ELR (cell line): ENCODE data around the gene ZNF618.
"Not testable (repeated sequence)": the region's sequence is repeated elsewhere in the genome, so short reads cannot be mapped to it uniquely, and the experiment has no call there.

ENCODE experiments used
- DNase-seq: peaks from one replicate; pipeline ENCODE4 v3.0.0-alpha.2; 2015; ENCODE audit warnings: low read depth

Gene ZNF618

DNA sequence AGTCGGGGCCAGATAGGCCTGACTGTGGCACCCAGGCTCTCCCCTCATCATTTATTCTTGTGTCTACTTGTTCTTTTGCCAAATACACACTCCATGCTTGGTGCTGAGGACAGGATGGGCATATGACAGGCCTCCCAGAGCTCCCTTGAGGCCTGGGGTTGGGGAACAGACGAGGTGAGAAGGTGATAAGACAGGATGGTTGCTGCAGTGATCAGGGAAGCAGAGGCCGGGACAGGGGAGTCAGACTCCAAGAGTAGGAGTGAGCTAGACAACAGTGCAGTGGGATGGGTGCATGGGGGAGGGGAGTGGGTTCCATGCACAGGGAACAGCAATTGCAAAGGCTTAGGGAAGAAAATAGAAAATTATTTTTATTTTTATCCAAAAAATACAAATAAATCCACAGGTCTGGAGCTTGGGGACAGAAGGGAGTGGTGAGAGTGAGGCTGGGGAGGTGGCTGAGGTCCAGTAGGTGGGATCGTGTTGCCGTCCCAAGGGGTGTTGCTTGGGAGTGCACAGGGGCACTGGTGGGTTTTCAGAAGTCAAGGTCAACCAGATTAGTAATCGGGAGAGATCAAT, 205.4 kb downstream of the ZNF618 start:
- no peak for DNase-seq

DNA sequence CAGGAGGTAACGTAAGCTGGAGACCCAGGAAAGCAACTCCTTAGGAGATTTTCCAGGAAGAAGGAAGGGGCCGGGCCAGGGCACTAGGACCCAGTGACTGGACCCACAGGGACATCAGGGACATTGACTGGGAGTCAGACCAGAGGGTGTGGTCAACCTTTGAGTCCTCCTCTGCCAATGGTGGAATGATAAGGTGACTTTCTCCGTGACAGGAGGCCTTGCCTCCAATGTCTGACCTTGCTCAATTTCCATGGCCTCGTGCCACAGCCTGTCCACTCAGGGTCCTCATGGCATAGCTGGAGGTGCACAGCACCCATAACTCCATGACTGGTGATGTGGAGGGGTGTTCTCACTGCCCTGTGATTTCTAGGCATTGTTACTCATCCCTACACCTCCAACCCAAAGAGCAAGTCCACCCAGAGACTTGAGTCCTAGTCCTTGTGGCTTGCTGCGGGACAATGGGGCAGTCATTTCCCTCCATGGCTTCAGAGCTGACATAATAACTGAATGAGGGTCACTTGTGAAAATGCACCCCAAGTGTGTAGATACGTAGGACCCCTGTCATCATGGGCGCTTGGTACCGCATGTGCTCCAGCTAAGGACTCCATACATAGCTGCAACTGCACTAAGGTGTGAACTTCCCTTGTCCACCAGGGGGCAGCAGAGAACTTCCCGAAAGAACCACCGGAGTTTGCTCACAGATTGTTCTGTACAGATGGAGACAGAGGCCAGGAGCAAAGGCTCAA, 206.1 kb downstream of the ZNF618 start:
- peak; percentile 88 for DNase-seq

DNA sequence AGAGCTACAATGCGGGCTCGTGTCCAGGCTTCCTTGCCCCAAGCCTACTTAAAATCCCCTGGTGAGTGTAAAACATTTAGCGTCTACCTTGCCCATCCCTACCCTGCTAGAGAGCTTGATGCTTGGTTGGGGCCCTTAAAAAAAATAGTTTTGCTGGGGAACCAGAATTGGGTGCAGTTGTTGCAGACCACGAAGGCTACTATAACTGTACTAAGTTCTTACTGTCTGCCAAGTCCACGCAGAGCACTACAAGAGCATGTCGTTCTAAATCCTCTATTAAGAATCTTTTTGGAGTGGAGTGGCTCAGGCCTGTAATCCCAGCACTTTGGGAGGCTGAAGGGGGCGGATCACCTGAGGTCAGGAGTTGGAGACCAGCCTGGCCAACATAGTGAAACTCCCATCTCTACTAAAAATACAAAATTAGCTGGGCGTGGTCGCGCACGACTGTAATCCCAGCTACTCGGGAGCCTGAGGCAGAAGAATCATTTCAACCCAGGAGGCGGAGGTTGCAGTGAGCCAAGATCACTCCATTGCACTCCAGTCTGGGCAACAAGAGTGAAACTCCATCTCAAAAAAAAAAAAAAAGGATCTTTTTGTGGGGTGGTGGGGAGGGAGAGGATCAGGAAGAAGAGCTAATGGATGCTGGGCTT, 206.8 kb downstream of the ZNF618 start:
- not testable (repeated sequence) for DNase-seq

DNA sequence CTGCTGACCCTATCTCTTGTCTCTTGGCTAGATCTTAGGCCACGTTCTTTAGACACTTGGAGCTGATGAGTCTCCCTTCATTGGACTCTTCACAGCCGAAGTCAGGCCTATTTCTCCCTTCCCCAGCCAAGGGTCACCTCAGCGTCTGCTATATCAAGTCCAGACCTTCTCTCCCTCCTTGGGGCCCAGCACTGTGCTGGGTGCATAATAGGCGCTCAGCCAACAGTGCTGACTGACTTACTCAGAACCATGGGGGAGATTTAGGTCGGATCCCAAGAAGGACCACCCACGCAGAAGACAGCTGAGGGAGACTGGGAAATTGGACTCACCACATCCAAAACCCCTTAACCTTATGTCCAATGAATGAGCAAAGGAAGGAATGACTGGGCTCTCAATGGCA, 207.6 kb downstream of the ZNF618 start:
- DNase-seq, result no peak

DNA sequence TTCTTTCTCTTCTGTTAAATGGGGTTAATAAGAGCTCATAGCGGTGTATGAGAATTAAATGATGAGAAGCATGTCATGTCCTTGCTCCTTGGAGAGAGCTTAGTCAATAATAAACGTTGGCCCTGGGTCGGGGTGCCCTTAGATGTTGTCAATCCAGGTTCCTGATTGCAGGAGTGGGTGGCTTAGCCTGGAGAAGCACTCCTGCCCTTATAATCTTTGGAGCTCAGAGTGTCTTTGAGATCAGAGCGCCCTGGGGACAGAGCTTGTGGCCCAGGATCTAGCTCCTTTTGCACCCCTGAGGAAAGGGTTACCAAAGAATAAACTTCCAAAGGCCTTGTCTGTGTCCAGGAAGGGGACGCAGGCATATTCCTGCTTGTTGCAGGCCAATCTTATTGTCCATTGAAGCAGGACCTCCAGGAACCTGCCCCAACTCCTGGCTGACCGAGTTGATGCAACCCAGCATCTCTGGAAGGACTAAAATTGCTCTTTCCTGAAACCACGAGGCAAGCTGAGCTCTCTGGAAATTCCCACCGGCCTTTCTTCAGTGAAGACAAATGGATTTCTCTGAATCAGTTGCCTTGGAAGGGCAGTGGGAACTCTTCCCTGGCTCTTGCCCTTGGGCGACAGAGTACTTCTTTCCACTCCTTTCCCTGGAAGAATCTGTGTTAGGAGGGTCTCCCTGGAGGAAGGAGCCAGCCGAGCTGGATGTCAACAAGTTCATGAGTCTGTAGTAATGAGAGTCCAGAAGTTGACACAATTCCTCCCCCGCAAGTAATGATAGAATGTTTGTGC, 208.4 kb downstream of the ZNF618 start:
- DNase-seq, result no peak

DNA sequence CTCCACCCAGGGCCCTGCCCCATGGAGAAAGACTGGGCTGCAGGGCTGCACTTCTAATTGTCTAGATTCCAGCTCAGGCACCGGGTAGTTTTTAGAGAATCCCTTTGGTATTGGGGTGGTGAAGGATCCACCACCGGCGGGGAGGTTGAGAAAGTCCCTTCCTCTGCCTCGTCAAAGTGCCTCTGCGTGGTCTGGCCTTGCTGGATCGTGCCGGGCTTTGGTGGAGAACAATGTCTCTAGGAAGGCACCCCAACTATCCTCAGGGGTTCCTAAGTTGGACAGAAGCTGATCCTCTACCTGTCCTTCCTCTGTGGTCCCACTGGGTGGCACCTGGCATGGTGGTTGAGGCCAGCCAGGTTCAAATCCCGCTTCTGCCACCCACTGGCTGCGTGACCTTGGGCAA, 209.3 kb downstream of the ZNF618 start:
- no peak for DNase-seq

DNA sequence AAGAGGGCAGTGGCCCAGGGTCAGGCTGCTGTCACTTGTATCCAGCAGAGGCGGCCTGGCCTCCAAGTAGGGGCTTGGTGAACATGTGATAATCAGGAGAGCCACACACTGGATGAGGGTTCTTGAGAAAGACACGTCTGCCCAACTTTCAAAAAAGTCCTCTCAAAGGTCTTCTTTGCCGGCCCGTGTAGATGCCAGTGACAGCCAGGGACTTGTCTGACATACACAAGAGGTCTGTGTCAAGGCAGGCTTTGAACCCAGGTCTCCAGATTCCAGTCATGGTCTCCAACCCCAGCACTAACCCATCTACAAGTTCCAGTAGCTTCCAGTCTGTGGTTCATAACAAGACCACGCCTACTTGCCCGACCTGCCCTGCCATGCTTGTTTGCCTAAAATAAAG, 209.9 kb downstream of the ZNF618 start:
- no peak for DNase-seq

DNA sequence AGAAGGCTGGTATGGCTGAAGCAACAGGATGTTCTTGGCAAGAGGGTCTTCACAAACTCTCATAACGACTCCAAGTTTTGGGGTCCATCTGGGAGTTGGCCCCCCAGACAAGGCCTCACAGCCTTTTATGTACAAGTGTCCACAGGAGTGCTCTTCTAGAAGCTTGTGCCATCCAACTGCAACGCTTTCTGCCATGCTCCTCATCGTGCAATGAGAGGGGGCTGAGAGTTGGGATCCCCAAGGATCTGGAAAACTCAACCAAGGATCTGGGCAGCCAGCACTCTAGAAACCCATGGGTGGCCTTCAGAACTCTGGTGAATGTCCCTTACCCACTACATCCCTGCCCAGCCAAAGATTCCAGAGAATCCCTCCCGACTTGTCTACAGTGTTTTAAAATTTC, 210.5 kb downstream of the ZNF618 start:
- no peak for DNase-seq

DNA sequence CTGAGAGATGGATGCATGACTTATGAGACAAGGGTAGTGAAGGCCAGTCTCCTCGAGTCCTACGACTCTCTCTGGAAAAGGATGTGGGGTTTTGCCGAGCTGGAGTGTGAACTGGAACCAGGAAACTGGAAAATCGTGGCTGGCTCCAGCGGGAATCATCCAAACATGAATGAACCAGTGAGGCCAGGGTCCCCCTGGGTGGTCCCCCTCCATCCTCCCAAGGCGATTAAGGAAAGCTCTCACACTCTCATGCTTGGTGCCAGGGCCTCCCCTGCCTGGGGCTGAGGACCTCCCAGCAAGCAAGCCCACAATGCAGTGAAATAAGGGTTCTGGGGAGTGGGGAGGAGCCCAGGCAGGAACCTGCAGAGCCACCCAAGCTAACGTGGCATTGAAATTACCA, 211.6 kb downstream of the ZNF618 start:
- DNase-seq, result no peak

DNA sequence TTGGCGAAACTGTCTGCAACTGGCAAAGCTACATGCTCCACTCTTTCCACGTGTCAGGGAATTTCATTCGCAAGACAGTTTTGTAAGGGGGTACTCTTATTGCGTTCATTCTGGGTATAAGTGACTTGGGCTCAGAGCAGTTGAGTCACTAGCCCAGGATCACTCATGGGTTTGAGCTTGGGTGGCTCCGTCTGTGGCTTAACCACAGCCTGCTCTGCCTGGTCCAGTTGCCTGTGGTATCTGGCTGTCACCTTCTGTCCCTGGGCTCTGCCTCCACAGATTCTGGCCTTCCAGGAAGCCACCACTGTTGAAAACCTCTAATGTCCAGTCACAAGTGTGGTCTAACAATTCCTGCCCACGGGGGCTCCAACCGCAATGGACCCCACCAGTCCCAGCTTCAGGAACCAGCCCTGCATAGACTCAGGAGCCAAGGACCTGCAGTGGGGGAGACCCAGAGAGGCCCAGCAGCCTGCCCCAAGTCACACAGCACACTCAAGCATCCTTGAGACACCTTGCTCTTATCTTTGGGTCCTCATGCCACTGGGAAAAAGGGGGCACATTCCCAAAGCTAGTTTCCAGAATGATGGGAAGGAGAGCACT, 212.6 kb downstream of the ZNF618 start:
- DNase-seq, result no peak

DNA sequence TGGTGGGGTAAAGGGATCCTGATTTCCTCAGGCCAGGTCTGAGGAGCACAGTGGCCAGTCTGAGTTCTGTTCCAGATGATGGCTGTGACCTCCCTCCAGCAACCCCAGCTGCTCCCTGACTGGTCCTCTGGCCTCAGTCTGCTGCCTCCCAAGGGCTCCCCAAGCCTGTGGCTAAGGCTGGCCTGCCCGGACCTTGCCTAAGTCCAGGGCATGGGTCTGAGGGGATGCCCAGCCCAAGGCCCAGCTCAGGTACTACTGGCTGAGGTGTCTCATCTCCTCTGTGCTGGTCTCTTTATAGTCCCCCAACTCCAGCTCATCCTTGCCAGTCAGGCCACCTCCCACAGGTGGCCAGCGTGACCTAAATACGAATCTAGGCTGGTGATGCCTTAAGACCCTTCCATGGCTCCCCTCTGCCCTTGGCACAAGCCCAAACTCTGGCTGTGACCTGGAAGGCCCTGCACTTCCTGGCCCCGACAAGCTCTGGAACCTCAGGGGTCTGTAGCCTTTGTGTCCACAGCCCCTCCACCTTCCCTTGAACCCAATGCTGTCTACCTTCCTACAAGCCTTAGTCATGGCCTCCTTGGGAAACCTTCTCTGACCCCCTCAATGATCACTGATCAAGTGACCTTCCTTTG, 213.2 kb downstream of the ZNF618 start:
- no peak for DNase-seq

DNA sequence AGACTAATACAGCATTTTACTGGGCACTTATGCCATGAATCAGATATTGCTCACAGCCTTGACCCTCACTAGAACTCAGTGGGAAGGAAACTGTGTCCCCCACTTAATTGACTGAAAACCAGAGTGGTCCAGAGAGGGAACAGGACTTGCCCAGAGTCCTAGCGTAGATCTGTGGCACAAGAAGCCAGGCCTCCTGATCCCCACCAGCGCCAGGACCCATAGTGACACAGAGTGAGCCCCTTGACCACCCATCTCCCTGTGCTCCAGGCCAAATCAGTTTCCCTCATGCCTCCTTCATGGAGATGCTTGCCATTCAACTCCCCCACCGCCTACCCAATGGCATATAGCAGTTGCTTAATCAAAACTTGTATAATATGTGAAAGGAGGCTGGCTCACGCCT, 214.7 kb downstream of the ZNF618 start:
- peak; percentile 15 for DNase-seq

DNA sequence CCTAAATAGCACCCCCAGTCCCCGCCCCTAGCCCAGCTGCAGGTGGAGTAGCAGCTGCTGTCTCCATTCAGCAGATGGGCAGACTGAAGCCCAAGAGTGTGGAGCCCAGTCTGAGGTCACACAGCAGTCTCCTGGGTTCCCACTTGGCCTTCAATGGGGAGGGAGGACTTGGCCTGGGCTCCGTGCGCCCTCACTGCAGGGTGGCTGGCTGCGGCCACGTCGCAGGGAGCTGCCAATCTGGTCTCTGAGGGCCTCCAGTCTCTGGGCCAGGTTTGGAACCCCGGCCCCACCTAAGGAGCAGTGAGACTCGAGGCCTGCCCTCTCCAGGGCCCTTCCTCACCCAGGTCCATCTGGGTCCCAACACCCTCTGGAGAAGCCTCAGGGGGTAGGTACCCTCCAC, 215.6 kb downstream of the ZNF618 start:
- no peak for DNase-seq

DNA sequence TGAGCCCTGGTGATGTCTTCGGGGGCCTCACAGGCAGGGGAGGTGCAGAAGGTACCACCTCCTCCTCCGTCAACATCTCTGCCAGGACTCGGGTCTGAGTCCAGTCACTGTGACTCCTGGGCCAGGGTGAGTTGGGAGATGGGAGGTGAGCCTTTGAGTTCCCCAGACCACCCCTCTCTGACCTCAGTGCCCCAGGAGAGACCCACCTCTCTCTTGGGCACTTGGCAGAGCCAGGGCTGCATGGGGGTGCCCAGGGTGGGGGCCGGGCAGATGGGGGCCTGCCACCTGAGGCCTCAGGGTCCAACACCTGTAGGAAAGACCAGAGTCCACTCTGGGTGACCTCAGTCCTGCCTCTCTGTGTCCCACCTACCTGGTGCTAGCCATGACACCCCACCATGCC, 216.2 kb downstream of the ZNF618 start:
- no peak for DNase-seq

DNA sequence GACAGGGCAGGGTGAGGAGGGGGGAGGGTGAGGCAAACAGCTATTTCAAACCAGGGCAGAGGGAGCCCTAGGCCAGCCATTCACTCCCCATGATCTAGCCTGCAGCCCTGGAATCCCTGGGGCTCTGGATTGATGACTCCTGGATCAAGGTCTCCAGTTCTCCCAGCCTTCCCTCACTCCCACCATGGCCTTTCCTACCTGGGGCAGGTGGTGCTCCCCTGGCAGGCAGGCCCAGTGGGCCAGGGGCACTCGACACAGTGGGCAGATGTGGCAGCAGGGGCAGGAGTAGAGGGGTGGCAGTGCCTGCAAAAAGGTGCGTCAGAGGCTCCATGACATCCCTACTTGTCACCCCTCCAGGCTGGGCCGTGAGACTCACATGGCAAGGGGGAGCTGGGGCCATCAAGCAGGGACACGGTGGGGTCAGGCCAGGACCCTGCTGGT, 216.9 kb downstream of the ZNF618 start:
- DNase-seq, result no peak

DNA sequence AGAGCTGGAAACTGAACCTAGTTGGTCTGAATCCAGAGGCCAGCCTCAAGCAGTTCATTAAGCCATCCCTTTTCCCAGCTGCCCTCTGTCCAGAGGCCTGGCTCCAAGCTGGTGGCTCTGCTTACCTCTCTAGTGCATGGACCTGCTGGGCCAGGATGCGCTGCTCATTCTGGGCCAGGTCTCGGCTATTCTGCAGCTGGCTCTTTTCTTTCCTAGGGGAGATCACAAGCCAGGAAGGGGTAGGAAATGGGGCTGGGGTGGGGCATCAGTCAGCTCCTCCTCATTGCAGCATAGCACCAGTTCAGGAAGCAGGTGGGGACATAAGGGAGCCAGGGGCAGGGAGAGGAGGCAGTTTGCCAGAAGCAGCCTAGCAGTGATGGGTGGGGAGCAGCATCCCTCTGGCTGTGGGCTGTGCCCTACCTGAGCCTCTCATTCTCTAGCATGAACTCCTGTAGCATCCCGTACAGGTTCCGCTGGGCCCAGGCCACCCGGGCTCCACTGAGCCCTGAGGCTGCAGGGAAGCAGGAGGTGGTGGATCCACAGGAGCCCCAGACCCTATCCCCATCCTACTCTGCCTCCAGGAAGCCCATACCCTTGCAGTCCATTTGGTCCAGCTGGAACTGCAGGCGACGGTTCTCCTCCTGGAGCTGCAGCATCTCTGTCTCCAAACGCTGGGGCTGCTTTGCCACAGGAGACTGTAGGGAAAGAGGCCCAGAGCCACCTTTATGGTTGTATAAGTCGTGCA, 217.8 kb downstream of the ZNF618 start:
- no peak for DNase-seq

DNA sequence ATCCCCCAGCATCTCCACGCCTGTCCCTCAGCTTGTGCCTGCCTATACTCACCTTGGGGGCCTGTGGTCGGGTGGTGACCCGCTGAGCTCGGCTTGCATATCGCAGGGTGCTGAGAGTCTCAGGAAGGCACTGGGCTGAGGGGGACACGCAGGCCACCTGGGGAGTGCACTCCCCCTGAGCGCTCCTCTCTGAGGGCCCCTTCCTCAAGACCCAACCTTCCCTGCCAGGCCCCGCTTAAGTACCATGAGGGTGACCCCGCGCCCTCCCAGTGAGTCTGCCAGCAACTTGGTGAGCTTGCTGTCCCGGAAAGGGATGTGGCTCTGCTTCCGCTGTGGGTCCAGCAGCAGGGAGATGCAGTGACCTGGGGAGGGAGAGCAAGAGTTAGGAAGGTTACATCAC, 218.9 kb downstream of the ZNF618 start:
- DNase-seq, result no peak

DNA sequence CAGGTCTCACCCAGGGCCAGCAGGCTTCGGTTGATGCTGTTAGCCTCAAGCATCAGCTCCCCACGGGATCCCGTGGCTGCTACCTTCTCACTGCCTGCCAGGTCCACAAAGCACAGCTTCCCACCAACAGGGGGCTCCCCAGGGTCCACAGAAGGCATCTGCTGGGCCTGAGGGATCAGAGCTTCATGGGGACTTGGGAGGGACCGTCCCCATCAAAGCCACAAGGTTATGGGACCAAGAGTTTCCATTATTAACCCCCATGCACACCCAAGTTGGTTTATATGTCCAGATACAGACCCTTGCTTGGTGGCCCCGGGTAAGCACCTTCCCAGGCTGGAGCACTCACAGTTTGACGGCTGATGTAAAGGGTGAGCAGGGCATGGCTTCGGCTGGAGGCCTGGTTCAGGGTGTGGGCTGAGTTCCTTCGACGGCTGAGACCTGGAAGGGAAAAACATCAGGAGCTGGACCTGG, 220.0 kb downstream of the ZNF618 start:
- no peak for DNase-seq

DNA sequence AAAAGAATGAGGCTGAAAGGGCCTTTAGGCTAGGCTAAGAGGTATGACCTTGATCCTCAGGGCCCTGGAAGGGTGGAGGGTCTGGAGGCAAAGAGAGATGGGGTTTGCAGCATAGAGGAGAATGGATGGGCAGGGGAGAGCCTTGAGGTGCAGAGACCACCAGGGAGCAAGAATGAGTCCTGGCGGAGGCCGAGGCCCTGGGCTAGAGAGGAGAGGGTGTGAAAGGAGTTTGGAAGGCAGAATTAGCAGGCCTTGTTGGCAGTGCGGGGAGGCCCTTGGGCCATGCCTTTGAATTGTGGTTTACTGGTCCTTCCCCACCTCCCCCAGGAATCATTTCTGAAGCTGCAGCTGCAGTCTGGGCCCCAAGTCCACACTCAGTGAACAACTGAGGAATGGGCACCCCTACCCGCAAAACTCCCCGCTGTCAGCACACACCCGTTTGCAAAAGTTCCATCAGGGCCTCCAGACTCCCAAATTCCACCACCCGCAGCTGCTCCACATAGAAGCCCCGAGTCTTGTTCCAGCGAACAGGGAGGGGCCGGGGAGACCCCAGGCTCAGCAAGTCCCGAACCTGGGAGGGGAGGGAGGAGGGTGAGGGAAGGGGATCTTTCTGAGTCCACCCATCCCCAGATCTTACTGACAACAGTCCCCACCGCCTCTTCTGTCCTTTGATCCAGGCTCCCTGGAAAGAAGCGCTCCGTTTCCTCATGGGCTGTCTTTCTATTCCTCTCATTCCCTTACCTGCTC, 220.9 kb downstream of the ZNF618 start:
- no peak for DNase-seq

DNA sequence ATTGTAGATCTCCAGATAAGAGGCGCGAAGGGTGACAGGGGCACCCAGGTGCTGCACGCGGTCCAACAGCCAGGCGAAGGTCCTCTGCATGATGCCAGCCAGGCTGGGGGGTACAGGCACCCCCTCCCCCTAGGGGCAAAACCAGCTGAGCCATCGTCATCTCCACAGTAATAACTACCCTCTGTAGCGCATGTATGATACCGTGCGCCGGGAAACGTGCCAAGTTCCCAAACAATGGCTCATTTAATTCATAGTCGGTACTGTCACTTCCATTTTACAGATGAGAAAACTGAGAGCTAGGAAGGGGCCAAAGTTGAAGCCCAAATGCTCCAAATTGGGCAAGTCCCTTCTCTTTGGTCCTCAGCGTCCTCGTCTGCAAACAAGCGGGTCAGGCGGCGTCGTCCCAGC, 221.5 kb downstream of the ZNF618 start:
- DNase-seq, result peak; percentile 27
